Sigmoid colon (tissue), 3 donors: ENCODE measurements around the gene METAP1.

Experiments used
- POLR2A ChIP-seq, 2 donors: fragments of 450-650 bp; IDR thresholded peaks; one replicate each; pipeline ENCODE4 v1.6.1; 2016; ENCODE audit warnings: antibody characterized with exemption in 2 of 2, mild to moderate bottlenecking in 2 of 2, moderate library complexity in 2 of 2
- TF ChIP-seq, protein P1 (sequence below), 4 experiments: fragments of 450-650 bp in 3 of 4; fragments of 200-600 bp in 1 of 4; IDR thresholded peaks; one replicate each; pipeline ENCODE4 v1.5.1; 2016 to 2019; ENCODE audit warnings: antibody characterized with exemption in 4 of 4, mild to moderate bottlenecking in 3 of 4, moderate library complexity in 2 of 4

DNA sequence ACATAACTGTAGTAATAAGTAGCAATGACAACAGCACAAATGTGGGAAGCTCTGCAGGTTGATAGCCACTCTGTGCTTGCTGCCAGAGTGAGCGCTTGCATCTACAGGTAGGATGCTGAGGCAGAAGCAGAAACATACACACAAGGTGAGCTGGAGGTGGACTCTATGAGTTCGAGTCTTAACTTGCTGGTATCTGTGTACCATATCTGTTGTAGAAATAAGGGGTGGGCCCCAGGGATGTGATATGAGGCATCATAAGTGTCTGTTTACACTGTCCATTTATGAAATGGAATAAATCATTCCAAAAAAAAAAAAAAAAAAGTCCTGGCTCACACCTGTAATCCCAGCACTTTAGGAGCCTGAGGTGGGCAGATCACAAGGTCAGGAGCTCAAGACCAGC is 33.8 kb upstream of the METAP1 start:
- no peak for TF ChIP-seq POLR2A (IDR thresholded peaks at IDR 0.05)
- TF ChIP-seq, protein P1, sequence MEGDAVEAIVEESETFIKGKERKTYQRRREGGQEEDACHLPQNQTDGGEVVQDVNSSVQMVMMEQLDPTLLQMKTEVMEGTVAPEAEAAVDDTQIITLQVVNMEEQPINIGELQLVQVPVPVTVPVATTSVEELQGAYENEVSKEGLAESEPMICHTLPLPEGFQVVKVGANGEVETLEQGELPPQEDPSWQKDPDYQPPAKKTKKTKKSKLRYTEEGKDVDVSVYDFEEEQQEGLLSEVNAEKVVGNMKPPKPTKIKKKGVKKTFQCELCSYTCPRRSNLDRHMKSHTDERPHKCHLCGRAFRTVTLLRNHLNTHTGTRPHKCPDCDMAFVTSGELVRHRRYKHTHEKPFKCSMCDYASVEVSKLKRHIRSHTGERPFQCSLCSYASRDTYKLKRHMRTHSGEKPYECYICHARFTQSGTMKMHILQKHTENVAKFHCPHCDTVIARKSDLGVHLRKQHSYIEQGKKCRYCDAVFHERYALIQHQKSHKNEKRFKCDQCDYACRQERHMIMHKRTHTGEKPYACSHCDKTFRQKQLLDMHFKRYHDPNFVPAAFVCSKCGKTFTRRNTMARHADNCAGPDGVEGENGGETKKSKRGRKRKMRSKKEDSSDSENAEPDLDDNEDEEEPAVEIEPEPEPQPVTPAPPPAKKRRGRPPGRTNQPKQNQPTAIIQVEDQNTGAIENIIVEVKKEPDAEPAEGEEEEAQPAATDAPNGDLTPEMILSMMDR (IDR thresholded peaks at IDR 0.05) = no peak
